HG03159 (cell line): ENCODE data around the gene WDR72.
"Not testable (repeated sequence)": the region's sequence is repeated elsewhere in the genome, so short reads cannot be mapped to it uniquely, and the experiment has no call there.

Source experiments
- ATAC-seq: cut with Tn5 transposase; IDR thresholded peaks from one replicate; pipeline ENCODE4 v1.9.1; 2021; ENCODE audit warnings: mild to moderate bottlenecking, moderate library complexity; ENCODE audit not compliant: unreplicated experiment

WDR72 gene

GRCh38 chr15:53759411-53759931, at the start of gene WDR72:
Gene WDR72 (minus strand): TSS chr15:53759663. CDS start chr15:53733149, 26,514 bp downstream.
- no peak for ATAC-seq

- no peak for ATAC-seq
These were observed 48.7 kb upstream of the WDR72 start for GRCh38 chr15:53808058-53808706.

GRCh38 chr15:53807501-53807900, 48.0 kb upstream of the WDR72 start:
- no peak for ATAC-seq

GRCh38 chr15:53802672-53803071, 43.2 kb upstream of the WDR72 start:
- no peak for ATAC-seq

GRCh38 chr15:53791581-53791980, 32.1 kb upstream of the WDR72 start:
- no peak for ATAC-seq

- ATAC-seq, result no peak
These were observed 30.4 kb upstream of the WDR72 start for GRCh38 chr15:53789654-53790375.

GRCh38 chr15:53786401-53786800, 26.9 kb upstream of the WDR72 start:
- ATAC-seq, result no peak

GRCh38 chr15:53785241-53785640, 25.8 kb upstream of the WDR72 start:
- not testable (repeated sequence) for ATAC-seq

- ATAC-seq, result no peak
These were observed 3.5 kb upstream of the WDR72 start for GRCh38 chr15:53762916-53763315.

GRCh38 chr15:53758412-53758811, 1.1 kb downstream of the WDR72 start:
- ATAC-seq, result no peak

GRCh38 chr15:53757906-53758305, 1.6 kb downstream of the WDR72 start:
- ATAC-seq, result no peak

GRCh38 chr15:53753813-53754212, 5.7 kb downstream of the WDR72 start:
- ATAC-seq, result no peak

GRCh38 chr15:53752406-53752805, 7.1 kb downstream of the WDR72 start:
- no peak for ATAC-seq

GRCh38 chr15:53747501-53748068, 11.9 kb downstream of the WDR72 start:
- ATAC-seq, result no peak

GRCh38 chr15:53746101-53746500, 13.4 kb downstream of the WDR72 start:
- no peak for ATAC-seq

GRCh38 chr15:53739651-53740050, 19.8 kb downstream of the WDR72 start:
- no peak for ATAC-seq

- no peak for ATAC-seq
These were observed 20.3 kb downstream of the WDR72 start for GRCh38 chr15:53739187-53739586.

- ATAC-seq, result no peak
These were observed 38.0 kb downstream of the WDR72 start for GRCh38 chr15:53721334-53722087.

- ATAC-seq, result no peak
These were observed 42.3 kb downstream of the WDR72 start for GRCh38 chr15:53716909-53717876.

GRCh38 chr15:53713218-53713617, 46.2 kb downstream of the WDR72 start:
- ATAC-seq, result no peak
